ENCODE data around the gene MUC4.

MUC4 gene

GRCh38 chr3:195770081-195770840 lies 41.5 kb downstream of the MUC4 start:
- H4K20me1 ChIP-seq (ENCODE audit: insufficient read depth, low read length), result no peaks in the 10 kb centered on the region
- ATAC-seq (ENCODE audit: insufficient read depth, low read depth), result peak; percentile 22; the same call in 1 of the 3 replicates
- H3K9me3 ChIP-seq (ENCODE audit: insufficient read depth, low read length, severe bottlenecking), result no peaks in the 10 kb centered on the region
- H3K79me2 ChIP-seq (ENCODE audit: insufficient read depth, low read length), result no peaks in the 10 kb centered on the region
- no peak overlapping the region for H3K9ac ChIP-seq (ENCODE audit: low read depth, low read length)
- no peaks in the 10 kb centered on the region for H3K36me3 ChIP-seq (ENCODE audit: insufficient read depth, low read length)
- H3K27me3 ChIP-seq (ENCODE audit: insufficient read depth, low read length, poor library complexity), result no peaks in the 10 kb centered on the region
- DNase-seq, result no peak
- no peak overlapping the region for H3K27ac ChIP-seq (ENCODE audit: low read length)
- H3K4me1 ChIP-seq (ENCODE audit: insufficient read depth, low read length), result no peaks in the 10 kb centered on the region
- no peak for TF ChIP-seq CTCF (IDR thresholded peaks at IDR 0.05; ENCODE audit: borderline replicate concordance, extremely low read depth, low read length, poor library complexity, severe bottlenecking)
- TF ChIP-seq EZH2 (IDR thresholded peaks at IDR 0.05; ENCODE audit: borderline replicate concordance, low read depth, low read length, severe bottlenecking), result no peak
- H3K4me2 ChIP-seq (ENCODE audit: insufficient read depth, low read length), result no peak overlapping the region
- H2AFZ ChIP-seq (ENCODE audit: low read depth, low read length), result no peak overlapping the region
- no peak overlapping the region for H3K4me3 ChIP-seq (ENCODE audit: low read depth in 1 of 2, low read length in 2 of 2)

GRCh38 chr3:195769551-195769950 lies 42.2 kb downstream of the MUC4 start:
- H3K4me3 ChIP-seq (ENCODE audit: low read depth in 1 of 2, low read length in 2 of 2), result no peak overlapping the region
- ATAC-seq (ENCODE audit: insufficient read depth, low read depth) (peak; percentile 25; the same call in 1 of the 3 replicates), DNase-seq (no peak)
- H3K27me3 ChIP-seq (ENCODE audit: insufficient read depth, low read length, poor library complexity), result no peaks in the 10 kb centered on the region
- no peaks in the 10 kb centered on the region for H3K79me2 ChIP-seq (ENCODE audit: insufficient read depth, low read length)
- no peak overlapping the region for H2AFZ ChIP-seq (ENCODE audit: low read depth, low read length)
- TF ChIP-seq EZH2 (IDR thresholded peaks at IDR 0.05; ENCODE audit: borderline replicate concordance, low read depth, low read length, severe bottlenecking), result no peak
- TF ChIP-seq CTCF (IDR thresholded peaks at IDR 0.05; ENCODE audit: borderline replicate concordance, extremely low read depth, low read length, poor library complexity, severe bottlenecking), result no peak
- no peaks in the 10 kb centered on the region for H3K36me3 ChIP-seq (ENCODE audit: insufficient read depth, low read length)
- no peak overlapping the region for H3K27ac ChIP-seq (ENCODE audit: low read length)
- H3K4me2 ChIP-seq (ENCODE audit: insufficient read depth, low read length), result no peak overlapping the region
- H3K9ac ChIP-seq (ENCODE audit: low read depth, low read length), result no peak overlapping the region
- H3K4me1 ChIP-seq (ENCODE audit: insufficient read depth, low read length), result no peaks in the 10 kb centered on the region
- no peaks in the 10 kb centered on the region for H3K9me3 ChIP-seq (ENCODE audit: insufficient read depth, low read length, severe bottlenecking)
- no peaks in the 10 kb centered on the region for H4K20me1 ChIP-seq (ENCODE audit: insufficient read depth, low read length)

- Histone ChIP-seq H3K4me3 (ENCODE audit: low read depth in 1 of 2, low read length in 2 of 2) (no peak overlapping the region), H2AFZ (ENCODE audit: low read depth, low read length) (no peak overlapping the region), H3K4me2 (ENCODE audit: insufficient read depth, low read length) (no peak overlapping the region), H3K36me3 (ENCODE audit: insufficient read depth, low read length) (no peaks in the 10 kb centered on the region), H3K9ac (ENCODE audit: low read depth, low read length) (no peak overlapping the region), H3K9me3 (ENCODE audit: insufficient read depth, low read length, severe bottlenecking) (no peaks in the 10 kb centered on the region), H3K79me2 (ENCODE audit: insufficient read depth, low read length) (no peaks in the 10 kb centered on the region), H3K27me3 (ENCODE audit: insufficient read depth, low read length, poor library complexity) (no peaks in the 10 kb centered on the region), H3K4me1 (ENCODE audit: insufficient read depth, low read length) (no peaks in the 10 kb centered on the region), H3K27ac (ENCODE audit: low read length) (no peak overlapping the region), H4K20me1 (ENCODE audit: insufficient read depth, low read length) (no peaks in the 10 kb centered on the region)
- TF ChIP-seq CTCF (IDR thresholded peaks at IDR 0.05; ENCODE audit: borderline replicate concordance, extremely low read depth, low read length, poor library complexity, severe bottlenecking) (no peak), EZH2 (IDR thresholded peaks at IDR 0.05; ENCODE audit: borderline replicate concordance, low read depth, low read length, severe bottlenecking) (no peak)
- DNase-seq, result no peak
- no peak for ATAC-seq (ENCODE audit: insufficient read depth, low read depth)
Observed at GRCh38 chr3:195768831-195769303, 42.9 kb downstream of the MUC4 start.

Data from DND-41 (cell line).